ENCODE measurements around the gene ENTHD1. TPM values are rescaled to one million over a fixed set of nuclear protein-coding genes. Genes with fewer than 3 reads are reported as not detected.
"Not testable (repeated sequence)": the region's sequence is repeated elsewhere in the genome, so short reads cannot be mapped to it uniquely, and the experiment has no call there.

Gene ENTHD1
- total RNA-seq, 3 donors from 2014 or later = not detected

DNA sequence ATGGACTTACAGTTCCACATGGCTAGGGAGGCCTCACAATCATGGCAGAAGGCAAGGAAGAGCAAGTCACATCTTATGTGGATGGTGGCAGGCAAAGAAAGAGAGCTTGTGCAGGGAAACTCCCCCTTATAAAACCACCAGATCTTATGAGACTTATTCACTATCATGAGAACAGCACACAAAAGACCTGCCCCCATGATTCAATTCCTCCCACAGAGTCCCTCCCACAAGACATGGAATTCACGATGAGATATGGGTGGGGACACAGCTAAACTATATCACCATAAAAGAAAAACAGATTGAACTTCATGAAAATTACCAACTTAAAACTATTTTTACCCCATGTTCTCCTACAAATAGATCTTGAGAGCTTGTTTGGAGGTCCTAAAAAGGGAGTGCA lies 19.6 kb downstream of the ENTHD1 start:
- no peak for DNase-seq (ENCODE audit: low spot score in 2 of 2)
- H3K9me3 ChIP-seq = no peaks in the 10 kb centered on the region
- no peak overlapping the region for H3K27ac ChIP-seq
- no peaks in the 10 kb centered on the region for H3K4me1 ChIP-seq
- no peak overlapping the region for H3K4me3 ChIP-seq
- no peaks in the 10 kb centered on the region for H3K27me3 ChIP-seq
- intact Hi-C loops (cut with DNase I; ENCODE audit: low total_unique reads) = no loop called here
- TF ChIP-seq, protein P1, sequence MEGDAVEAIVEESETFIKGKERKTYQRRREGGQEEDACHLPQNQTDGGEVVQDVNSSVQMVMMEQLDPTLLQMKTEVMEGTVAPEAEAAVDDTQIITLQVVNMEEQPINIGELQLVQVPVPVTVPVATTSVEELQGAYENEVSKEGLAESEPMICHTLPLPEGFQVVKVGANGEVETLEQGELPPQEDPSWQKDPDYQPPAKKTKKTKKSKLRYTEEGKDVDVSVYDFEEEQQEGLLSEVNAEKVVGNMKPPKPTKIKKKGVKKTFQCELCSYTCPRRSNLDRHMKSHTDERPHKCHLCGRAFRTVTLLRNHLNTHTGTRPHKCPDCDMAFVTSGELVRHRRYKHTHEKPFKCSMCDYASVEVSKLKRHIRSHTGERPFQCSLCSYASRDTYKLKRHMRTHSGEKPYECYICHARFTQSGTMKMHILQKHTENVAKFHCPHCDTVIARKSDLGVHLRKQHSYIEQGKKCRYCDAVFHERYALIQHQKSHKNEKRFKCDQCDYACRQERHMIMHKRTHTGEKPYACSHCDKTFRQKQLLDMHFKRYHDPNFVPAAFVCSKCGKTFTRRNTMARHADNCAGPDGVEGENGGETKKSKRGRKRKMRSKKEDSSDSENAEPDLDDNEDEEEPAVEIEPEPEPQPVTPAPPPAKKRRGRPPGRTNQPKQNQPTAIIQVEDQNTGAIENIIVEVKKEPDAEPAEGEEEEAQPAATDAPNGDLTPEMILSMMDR (IDR thresholded peaks at IDR 0.05) = no peak
- TF ChIP-seq POLR2AphosphoS5 (IDR thresholded peaks at IDR 0.05) = no peak
- TF ChIP-seq POLR2A (IDR thresholded peaks at IDR 0.05) = no peak
- H3K36me3 ChIP-seq = no peaks in the 10 kb centered on the region

DNA sequence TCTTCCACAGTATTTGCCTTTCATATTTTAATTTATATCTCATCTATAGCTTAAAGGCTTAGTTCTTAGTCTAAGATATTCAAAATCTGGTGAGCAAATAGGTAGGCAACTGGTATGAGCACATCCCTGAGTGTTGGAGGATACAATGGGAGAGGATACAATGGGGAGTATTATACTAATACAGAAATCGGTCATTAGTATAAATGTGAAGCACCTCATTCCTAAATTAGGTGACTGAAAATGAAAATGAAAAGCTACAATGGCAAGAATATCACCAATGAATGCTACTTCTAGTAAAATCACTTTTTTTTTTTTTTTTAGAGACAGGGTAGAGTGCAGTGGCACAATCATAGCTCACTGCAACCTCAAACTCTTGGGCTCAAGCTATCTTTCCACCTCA lies 21.0 kb downstream of the ENTHD1 start:
- no peaks in the 10 kb centered on the region for H3K9me3 ChIP-seq
- no peak overlapping the region for H3K4me3 ChIP-seq
- no peaks in the 10 kb centered on the region for H3K27me3 ChIP-seq
- no peak for TF ChIP-seq POLR2A (IDR thresholded peaks at IDR 0.05)
- no peak for TF ChIP-seq POLR2AphosphoS5 (IDR thresholded peaks at IDR 0.05)
- TF ChIP-seq, protein P1 (IDR thresholded peaks at IDR 0.05) = no peak
- no peaks in the 10 kb centered on the region for H3K4me1 ChIP-seq
- no peak for DNase-seq (ENCODE audit: low spot score in 2 of 2)
- H3K27ac ChIP-seq = no peak overlapping the region
- intact Hi-C loops (cut with DNase I; ENCODE audit: low total_unique reads) = no loop called here
- no peaks in the 10 kb centered on the region for H3K36me3 ChIP-seq

DNA sequence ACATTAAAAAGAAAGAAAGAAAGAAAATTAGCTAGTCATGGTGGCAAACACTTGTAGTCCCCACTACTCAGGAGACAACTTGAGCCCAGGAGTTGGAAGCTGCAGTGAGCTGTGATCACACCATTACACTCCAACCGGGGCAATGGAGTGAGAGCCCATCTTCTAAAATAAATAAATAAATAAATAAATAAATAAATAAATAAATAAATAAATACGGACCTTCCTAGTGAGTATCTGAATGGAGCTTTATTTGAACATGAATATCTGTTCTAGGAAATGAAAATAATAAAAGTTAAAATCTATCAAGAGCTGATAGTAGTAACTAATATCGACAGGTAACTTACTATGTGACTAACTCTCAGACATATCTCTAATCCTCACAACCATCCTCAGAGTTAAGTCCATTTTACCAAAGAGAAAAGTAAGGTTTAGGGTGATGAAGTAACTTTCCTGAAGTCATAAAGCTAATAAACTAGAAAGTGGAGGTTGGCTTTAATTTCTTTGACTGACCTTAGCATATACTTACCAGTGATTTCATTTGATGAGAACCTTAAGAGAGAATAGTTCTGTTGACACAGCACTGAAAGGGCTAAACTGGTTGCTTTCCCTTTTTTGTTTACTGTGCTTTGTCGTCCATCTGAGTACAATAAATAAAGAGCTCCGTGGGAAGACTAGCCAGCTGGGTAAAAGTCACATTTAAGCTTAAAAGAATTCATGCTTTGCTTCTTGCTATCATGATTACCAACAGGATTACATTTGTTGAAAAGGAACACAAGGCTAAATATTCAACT lies 22.4 kb downstream of the ENTHD1 start:
- no peaks in the 10 kb centered on the region for H3K36me3 ChIP-seq
- H3K27ac ChIP-seq = no peak overlapping the region
- no peaks in the 10 kb centered on the region for H3K4me1 ChIP-seq
- no peaks in the 10 kb centered on the region for H3K27me3 ChIP-seq
- TF ChIP-seq, protein P1 (IDR thresholded peaks at IDR 0.05) = no peak
- TF ChIP-seq POLR2A (IDR thresholded peaks at IDR 0.05) = no peak
- no peak for TF ChIP-seq POLR2AphosphoS5 (IDR thresholded peaks at IDR 0.05)
- intact Hi-C loops (cut with DNase I; ENCODE audit: low total_unique reads) = no loop called here
- no peaks in the 10 kb centered on the region for H3K9me3 ChIP-seq
- DNase-seq (ENCODE audit: low spot score in 2 of 2) = no peak
- H3K4me3 ChIP-seq = no peak overlapping the region

DNA sequence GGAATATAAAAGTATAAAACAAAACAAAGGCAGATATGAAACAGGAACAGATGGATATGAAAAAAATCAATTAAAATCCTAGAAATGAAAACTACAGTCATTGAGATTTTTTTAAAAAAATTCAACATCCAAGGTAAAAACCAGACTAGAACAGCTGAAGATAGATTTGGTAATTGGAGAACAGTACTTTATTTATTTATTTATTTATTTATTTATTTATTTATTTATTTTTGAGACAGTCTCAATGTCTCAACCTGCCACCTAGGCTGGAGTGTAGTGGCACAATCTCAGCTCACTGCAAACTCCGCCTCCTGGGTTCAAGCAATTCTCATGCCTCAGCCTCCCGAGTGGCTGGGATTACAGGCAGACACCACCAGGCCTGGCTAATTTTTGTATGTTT lies 23.8 kb downstream of the ENTHD1 start:
- H3K9me3 ChIP-seq; H3K36me3 ChIP-seq; H3K27ac ChIP-seq; H3K4me1 ChIP-seq; H3K4me3 ChIP-seq; intact Hi-C loops (cut with DNase I; ENCODE audit: low total_unique reads); H3K27me3 ChIP-seq; DNase-seq (ENCODE audit: low spot score in 2 of 2): not testable (repeated sequence)

DNA sequence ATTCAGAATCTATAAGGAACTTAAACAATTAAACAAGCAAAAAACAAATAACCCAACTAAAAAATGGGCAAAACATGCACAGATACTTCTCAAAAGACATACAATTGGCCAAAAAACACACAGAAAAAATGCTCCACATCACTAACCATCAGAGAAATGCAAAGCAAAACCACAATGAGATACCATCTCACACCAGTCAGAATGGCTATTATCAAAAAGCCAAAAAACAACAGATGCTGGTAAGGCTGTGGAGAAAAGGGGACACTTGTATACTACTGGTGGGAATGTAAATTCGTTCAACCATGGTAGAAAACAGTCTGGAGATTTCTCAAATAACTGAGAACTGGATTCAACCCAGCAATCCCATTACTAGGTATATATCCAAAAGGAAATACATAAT lies 24.8 kb downstream of the ENTHD1 start:
- H3K27ac ChIP-seq = no peak overlapping the region
- H3K36me3 ChIP-seq = no peaks in the 10 kb centered on the region
- intact Hi-C loops (cut with DNase I; ENCODE audit: low total_unique reads) = no loop called here
- TF ChIP-seq, protein P1 (IDR thresholded peaks at IDR 0.05) = no peak
- TF ChIP-seq POLR2A (IDR thresholded peaks at IDR 0.05) (no peak), POLR2AphosphoS5 (IDR thresholded peaks at IDR 0.05) (no peak)
- no peaks in the 10 kb centered on the region for H3K4me1 ChIP-seq
- H3K9me3 ChIP-seq = no peaks in the 10 kb centered on the region
- DNase-seq (ENCODE audit: low spot score in 2 of 2) = no peak
- no peak overlapping the region for H3K4me3 ChIP-seq
- H3K27me3 ChIP-seq = no peaks in the 10 kb centered on the region

All from breast epithelium (tissue), 4 donors.